Left colon (tissue), 2 donors: ENCODE results near the gene CD3G. TPM values are rescaled to one million over a fixed set of nuclear protein-coding genes. Genes with fewer than 3 reads are reported as not detected.

Experiments
- ATAC-seq: fragments of 200-7000 bp; cut with Tn5 transposase; one replicate; pipeline ENCODE4 v1.9.1; 2020; ENCODE audit warnings: mild to moderate bottlenecking, moderate library complexity
- DNase-seq, 2 donors: peaks; one replicate each; pipeline ENCODE4 v3.0.0-alpha.2; 2020
- intact Hi-C, 2 donors: fragments of 100-400 bp; cut with DNase I in 1 of 2; cut with micrococcal nuclease in 1 of 2; formaldehyde crosslinking; loops; one replicate each; pipeline versions ENCODE4 v1.11.2 to v1.14.0; 2022; cut with DNase I, micrococcal nuclease
- total RNA-seq, 2 donors: library from RNA; stranded (reverse); fragmentation: NEBNext Ultra II Directional; extraction: Animal tissue kit (Norgen Biotek cat#: 25700); gene quantifications; one replicate each; pipeline ENCODE4 v1.2.1, GENCODE V29; 2021
- donor health status: DM: no; HTN: no; CAD: no.
- donor health status: DM: yes; HTN: yes; CAD: no.

The CD3G gene
- total RNA-seq, 2 donors from 2014 or later = 1.6 to 1.9 TPM

DNA sequence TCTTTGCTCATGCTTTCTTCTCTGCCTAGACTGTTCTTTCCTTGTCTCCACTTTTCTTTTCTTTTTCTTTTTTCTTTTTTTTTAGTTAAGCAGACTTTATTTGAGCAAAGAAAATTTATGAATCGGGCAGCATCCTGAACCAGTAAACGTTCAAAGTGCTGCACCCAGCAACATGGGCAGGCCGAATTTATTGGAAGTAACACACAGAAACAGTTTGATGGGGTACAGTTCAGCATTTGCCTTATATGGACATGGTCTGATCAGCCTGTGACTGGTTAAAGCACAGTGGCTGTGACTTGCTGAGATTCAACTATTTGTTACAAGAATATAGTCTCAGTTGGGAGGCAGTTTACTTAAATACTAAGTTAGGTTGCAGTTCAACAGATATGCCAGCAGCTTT is 23.6 kb upstream of the CD3G start:
- DNase-seq = no peak
- ATAC-seq = no peak
- intact Hi-C loops = no loop called here

DNA sequence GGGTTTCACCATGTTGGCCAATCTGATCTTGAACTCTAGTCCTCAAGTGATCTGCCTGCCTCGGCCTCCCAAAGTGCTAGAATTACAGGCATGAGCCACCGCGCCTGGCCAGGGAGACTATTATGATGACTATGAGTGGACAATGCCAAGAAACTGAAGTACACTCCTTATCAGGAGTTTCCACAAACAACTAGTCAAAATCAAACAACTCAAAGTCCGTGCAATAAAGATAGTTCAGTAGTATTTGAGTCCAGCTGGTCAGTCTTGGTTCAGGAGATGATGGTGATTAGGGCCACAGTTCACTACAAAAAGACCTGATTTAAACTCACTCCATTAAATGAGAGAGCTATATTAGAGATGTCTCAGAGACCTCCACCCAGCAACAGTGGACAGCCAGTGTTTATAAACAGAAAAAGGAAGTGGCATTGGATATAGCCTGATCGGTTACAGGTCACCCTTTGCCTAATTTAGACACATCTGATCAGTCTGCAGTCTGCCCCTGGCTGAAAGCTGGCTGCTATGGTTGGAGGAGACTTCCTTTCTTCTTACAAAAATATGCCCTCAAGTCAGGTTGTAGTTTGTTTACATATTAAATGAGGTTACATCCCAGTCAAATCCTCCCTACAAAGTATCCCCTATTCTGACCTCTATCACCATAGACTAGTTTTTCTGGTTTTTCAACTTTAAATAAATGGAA is 22.6 kb upstream of the CD3G start:
- DNase-seq = peak; percentile 57 to 68
- intact Hi-C loops = no loop called here
- ATAC-seq = peak; percentile 85

- intact Hi-C loops = no loop called here
- no peak for ATAC-seq
- DNase-seq = no peak
These were observed 21.4 kb upstream of the CD3G start for GRCh38 chr11:118322721-118323120.

GRCh38 chr11:118325283-118325682 is 18.9 kb upstream of the CD3G start:
- DNase-seq = no peak
- intact Hi-C loops = no loop called here
- ATAC-seq = no peak

- no peak for ATAC-seq
- DNase-seq = no peak
- intact Hi-C loops = no loop called here
These were observed 15.4 kb upstream of the CD3G start for GRCh38 chr11:118328745-118329144.

DNA sequence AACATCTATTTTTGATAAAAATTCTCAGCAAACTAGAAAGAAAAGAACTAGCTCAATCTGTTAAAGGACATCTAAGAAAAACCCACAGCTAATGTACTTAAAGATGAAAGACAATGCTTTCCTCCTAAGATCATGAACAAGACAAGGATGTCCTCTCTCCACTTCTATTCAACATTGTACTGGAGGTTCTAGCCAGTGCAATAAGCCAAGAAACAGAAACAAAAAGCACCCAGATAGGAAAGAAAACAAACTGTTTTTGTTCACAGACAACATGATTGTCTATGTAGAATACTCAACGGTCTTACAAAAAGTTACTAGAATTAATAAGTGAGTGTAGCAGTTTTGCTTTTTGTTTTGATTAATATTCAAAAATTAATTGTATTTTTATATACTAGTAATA is 9.4 kb upstream of the CD3G start:
- intact Hi-C loops = no loop called here
- ATAC-seq = no peak

GRCh38 chr11:118338637-118339061 is 5.5 kb upstream of the CD3G start:
- intact Hi-C loops = no loop called here
- peak in 1 of 2 donors; percentile 48 for DNase-seq
- peak; percentile 76 for ATAC-seq

More for the DNA sequence above, 9.4 kb upstream of the CD3G start:
- DNase-seq = no peak

GRCh38 chr11:118339281-118339961 is 4.7 kb upstream of the CD3G start:
- DNase-seq = no peak
- intact Hi-C loops = no loop called here
- no peak for ATAC-seq

- DNase-seq = no peak
- intact Hi-C loops = no loop called here
- ATAC-seq = no peak
These were observed 3.7 kb upstream of the CD3G start for GRCh38 chr11:118340449-118340848.

DNA sequence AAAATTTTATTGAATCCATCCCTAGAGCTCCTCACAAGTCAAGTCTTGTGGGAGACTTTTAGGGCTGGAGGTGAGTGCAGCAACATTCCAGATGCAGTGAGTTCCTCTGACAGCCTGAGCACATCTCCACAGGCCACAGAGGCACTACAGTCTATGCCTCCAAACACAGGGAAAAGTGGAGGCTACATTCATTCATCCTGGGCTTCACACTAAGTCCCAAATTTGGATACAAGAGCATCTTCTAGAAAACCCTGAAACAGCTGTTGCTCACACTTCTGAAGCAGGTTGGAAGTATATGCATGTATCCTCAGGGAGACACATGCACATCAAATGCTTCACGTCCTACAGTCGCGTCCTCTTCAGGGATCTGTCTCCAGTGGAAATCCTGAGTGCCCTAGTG is 2.9 kb upstream of the CD3G start:
- ATAC-seq (no peak), DNase-seq (no peak)
- intact Hi-C loops = no loop called here

DNA sequence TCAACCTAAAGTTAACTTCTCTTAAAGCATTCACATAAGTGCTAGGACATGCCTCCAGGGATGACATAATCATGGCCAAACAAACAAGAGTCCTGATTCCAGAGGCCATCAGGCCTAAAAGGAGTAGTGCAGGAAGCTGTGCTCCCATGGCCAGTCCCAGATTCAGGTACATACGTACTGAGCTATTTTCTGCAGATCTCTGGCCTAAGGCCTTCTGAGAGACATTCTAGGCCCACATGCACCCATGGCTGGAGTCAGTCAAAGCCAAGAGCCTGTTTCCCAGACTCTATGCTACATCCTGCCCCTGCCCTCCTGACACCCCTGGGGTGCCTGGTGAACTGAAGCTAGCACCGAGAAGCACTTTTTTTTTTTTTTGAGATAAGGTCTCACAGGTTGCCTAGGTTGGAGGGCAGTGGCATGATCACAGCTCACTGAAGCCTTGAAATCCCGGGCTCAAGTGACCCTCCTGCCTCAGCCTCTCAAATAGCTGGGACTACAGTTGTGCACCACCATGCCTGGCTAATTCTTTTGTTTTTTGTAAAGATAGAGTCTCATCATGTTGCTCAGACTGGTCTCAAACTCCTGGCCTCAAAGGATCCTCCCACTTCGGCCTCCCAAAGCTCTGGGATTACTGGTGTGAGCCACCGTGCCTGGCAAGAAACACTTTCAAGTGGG is 2.2 kb upstream of the CD3G start:
- intact Hi-C loops = no loop called here
- DNase-seq (no peak), ATAC-seq (no peak)

DNA sequence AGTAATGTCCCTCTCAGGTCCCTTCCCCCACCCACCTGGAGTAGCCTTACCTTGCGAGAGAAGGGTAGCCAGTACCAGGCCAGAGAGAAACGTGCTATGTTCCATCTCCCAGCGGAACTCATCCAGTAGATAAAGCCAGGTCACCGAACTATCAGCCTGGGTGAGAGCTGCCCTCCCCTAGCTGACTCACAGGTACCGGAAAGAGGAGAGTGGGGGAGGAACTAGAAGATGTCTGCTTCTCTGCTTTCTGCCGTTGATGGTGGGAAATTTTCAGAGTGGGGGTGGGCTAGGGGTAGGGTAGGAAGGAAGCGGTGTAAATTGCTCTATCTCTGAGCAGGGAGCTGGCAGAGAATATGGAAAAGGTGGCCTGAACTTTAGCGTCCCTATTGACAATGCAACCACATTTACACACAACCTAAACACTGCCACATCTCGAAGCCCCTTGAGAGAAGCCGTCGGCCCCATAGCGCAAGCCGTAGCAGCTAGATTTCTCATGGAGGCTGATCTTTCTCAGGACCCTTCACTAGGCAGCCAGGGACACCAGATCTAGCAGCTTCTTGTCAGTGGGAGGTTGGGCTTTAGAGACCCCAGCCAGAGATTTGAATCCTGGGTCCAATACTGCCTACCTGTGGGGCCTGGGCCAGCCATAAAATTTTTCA is 1.5 kb upstream of the CD3G start, which contains the start of gene CD3D:
TSS of gene CD3D (minus strand) at position 203 of the 659 bp plus-strand sequence. CDS start at position 105, 98 bp downstream.
- ATAC-seq = peak; percentile 27
- no peak for DNase-seq
- intact Hi-C loops = no loop called here

DNA sequence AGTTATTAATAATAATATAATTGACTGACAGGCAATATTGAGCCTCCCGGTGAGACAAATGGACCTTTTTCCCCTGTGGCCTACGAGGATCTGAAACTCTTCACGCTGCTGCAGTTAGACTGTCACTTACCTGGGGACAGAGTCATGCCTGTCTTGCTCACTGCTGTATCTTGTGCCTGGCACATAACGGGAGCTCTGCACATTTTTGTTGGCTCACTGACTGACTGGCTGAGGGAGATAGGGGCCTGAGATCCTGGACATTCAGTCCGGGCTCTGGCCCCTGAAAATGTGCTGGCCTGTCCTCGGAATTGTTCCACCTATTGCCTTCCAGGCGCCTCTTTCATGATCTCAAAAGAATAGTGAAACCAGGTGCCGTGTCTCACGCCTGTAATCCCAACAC is 896 bp upstream of the CD3G start:
- intact Hi-C loops = no loop called here
- ATAC-seq = no peak
- DNase-seq = no peak

GRCh38 chr11:118349475-118349874 is 5.3 kb downstream of the CD3G start:
- no peak for ATAC-seq

DNA sequence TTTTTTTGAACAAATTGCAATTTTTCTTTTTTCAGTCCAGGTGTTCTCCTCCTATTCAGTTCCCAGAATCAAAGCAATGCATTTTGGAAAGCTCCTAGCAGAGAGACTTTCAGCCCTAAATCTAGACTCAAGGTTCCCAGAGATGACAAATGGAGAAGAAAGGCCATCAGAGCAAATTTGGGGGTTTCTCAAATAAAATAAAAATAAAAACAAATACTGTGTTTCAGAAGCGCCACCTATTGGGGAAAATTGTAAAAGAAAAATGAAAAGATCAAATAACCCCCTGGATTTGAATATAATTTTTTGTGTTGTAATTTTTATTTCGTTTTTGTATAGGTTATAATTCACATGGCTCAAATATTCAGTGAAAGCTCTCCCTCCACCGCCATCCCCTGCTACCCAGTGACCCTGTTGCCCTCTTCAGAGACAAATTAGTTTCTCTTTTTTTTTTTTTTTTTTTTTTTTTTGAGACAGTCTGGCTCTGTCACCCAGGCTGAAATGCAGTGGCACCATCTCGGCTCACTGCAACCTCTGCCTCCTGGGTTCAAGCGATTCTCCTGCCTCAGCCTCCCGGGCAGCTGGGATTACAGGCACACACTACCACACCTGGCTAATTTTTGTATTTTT is 9.1 kb downstream of the CD3G start:
- ATAC-seq (no peak), DNase-seq (no peak)
- intact Hi-C loops = loop anchor here (10.0 kb wide), 2 partner anchors 58 to 158 kb away; no protein-coding TSS in a partner anchor

More at GRCh38 chr11:118349475-118349874, 5.3 kb downstream of the CD3G start:
- intact Hi-C loops = no loop called here
- no peak for DNase-seq

DNA sequence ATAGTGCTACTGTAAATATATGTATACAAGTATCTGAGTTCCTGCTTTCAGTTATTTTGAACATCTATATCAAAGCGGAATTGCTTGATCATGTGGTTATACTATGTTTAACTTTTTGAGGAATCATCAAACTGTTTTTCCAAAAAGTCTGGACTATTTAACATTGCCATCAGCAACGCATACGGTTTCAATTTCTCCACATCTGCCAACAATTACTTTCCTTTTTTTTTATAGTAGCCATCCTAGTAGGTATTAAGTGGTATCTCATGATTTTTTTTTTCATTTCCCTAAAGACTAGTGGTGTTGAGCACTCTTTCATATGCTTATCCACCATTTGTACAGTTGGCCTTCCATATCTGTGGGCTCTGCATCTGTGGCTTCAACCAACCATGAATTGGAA is 13.9 kb downstream of the CD3G start:
- intact Hi-C loops = loop anchor here (10.0 kb wide), 2 partner anchors 63 to 163 kb away; no protein-coding TSS in a partner anchor

GRCh38 chr11:118359295-118359958 is 15.3 kb downstream of the CD3G start, which contains the start of gene UBE4A:
Gene UBE4A (plus strand): TSS chr11:118359600. CDS start chr11:118365081, 5,481 bp downstream.
- intact Hi-C loops = loop anchor here (10.0 kb wide), 2 partner anchors 65 to 165 kb away; no protein-coding TSS in a partner anchor
- ATAC-seq (peak; percentile 98), DNase-seq (peak; percentile 97 to 98)

More for the DNA sequence above, 13.9 kb downstream of the CD3G start:
- ATAC-seq (no peak), DNase-seq (no peak)
